GM19099 (cell line): ENCODE measurements around the gene CCDC78.

Experiments
- POLR2A ChIP-seq: IDR thresholded peaks from 3 replicates; pipeline ENCODE4 v1.6.1; 2011; ENCODE audit warnings: low read depth; ENCODE audit not compliant: insufficient read length; ENCODE audit errors: extremely low read depth

CCDC78 gene

GRCh38 chr16:685967-686366 lies 40.3 kb downstream of the CCDC78 start:
- no peak for TF ChIP-seq POLR2A

GRCh38 chr16:684961-685696 lies 41.1 kb downstream of the CCDC78 start:
- no peak for TF ChIP-seq POLR2A

- TF ChIP-seq POLR2A, result peak; percentile 96
These were observed 42.0 kb downstream of the CCDC78 start, which contains the start of gene JMJD8 for GRCh38 chr16:684071-684794. TSS of gene JMJD8 (minus strand) at chr16:684334. CDS start at chr16:684319, 15 bp downstream.

GRCh38 chr16:683396-684070 lies 42.7 kb downstream of the CCDC78 start:
- TF ChIP-seq POLR2A, result no peak

- no peak for TF ChIP-seq POLR2A
These were observed 43.5 kb downstream of the CCDC78 start for GRCh38 chr16:682493-683395.

GRCh38 chr16:681746-682427 lies 44.4 kb downstream of the CCDC78 start:
- no peak for TF ChIP-seq POLR2A

GRCh38 chr16:680967-681745 lies 45.1 kb downstream of the CCDC78 start:
- peak; percentile 22 for TF ChIP-seq POLR2A

- no peak for TF ChIP-seq POLR2A
These were observed 45.7 kb downstream of the CCDC78 start for GRCh38 chr16:680625-680945.

GRCh38 chr16:679814-680624 lies 46.2 kb downstream of the CCDC78 start, which contains the start of gene STUB1:
TSS of gene STUB1 (plus strand) at chr16:680410. CDS start at chr16:680526, 116 bp downstream.
- peak; percentile 81 for TF ChIP-seq POLR2A

- no peak for TF ChIP-seq POLR2A
These were observed 47.1 kb downstream of the CCDC78 start for GRCh38 chr16:678858-679813.

- TF ChIP-seq POLR2A, result no peak
These were observed 47.9 kb downstream of the CCDC78 start for GRCh38 chr16:678209-678857.
